Transverse colon (tissue), 4 donors: ENCODE data around the gene LRRC4C. TPM values are rescaled to one million over a fixed set of nuclear protein-coding genes. Genes with fewer than 3 reads are reported as not detected.

ENCODE experiments used
- DNase-seq: peaks from one replicate; pipeline ENCODE4 v3.0.0-alpha.2; 2019
- H3K27ac ChIP-seq, 4 donors: fragments of 200-600 bp; sonication (generic); 2 replicates each; pipeline ENCODE4 v1.5.1; 2016 to 2018; ENCODE audit warnings: inconsistent platforms in 4 of 4
- H3K27me3 ChIP-seq: fragments of 200-600 bp; sonication (generic); 2 replicates; pipeline ENCODE4 v1.5.1; 2017; ENCODE audit warnings: inconsistent platforms
- H3K36me3 ChIP-seq, 4 donors: fragments of 200-600 bp; sonication (generic); 2 replicates each; pipeline ENCODE4 v1.5.1; 2017 to 2019; ENCODE audit warnings: inconsistent platforms in 4 of 4
- H3K4me1 ChIP-seq, 4 donors: fragments of 200-600 bp; sonication (generic); 2 replicates each; pipeline ENCODE4 v1.5.1; 2017 to 2020; ENCODE audit warnings: inconsistent platforms in 4 of 4
- H3K4me3 ChIP-seq, 4 donors: fragments of 200-600 bp; sonication (generic); 1 replicate in 1 of 4; 2 replicates in 3 of 4; pipeline versions ENCODE4 v1.5.1 to v1.6.1; 2017 to 2019; ENCODE audit warnings: inconsistent platforms in 4 of 4
- H3K9me3 ChIP-seq, 2 donors: fragments of 200-600 bp; sonication (generic); 2 replicates each; pipeline ENCODE4 v1.5.1; 2017 to 2019; ENCODE audit warnings: inconsistent platforms in 2 of 2
- EP300 ChIP-seq: sonication (generic); formaldehyde crosslinking; IDR thresholded peaks from one replicate; pipeline ENCODE4 v1.6.1; 2017; ENCODE audit warnings: antibody characterized with exemption, low read depth
- POLR2A ChIP-seq: fragments of 450-650 bp; IDR thresholded peaks from one replicate; pipeline ENCODE4 v1.6.1; 2016; ENCODE audit warnings: antibody characterized with exemption, mild to moderate bottlenecking, moderate library complexity
- POLR2AphosphoS5 ChIP-seq, 3 donors: sonication (generic); formaldehyde crosslinking; IDR thresholded peaks; one replicate each; pipeline ENCODE4 v1.6.1; 2016; ENCODE audit warnings: antibody characterized with exemption in 3 of 3
- WGBS, 2 donors: methylation state at CpG; one replicate each; pipeline ENCODE4 v1.1.5; 2018; ENCODE audit warnings: low coverage in 1 of 2; 5-methylcytosine and 5-hydroxymethylcytosine counted together
- in situ Hi-C, 4 donors: fragments of 200-750 bp; cut with MboI; loops; one replicate each; pipeline versions ENCODE4 v1.15.0 to v1.15.1; 2017; ENCODE audit warnings: low sequenced_read_pairs in 3 of 4, low pct_ligation_motif_present in 1 of 4, low pct_unique_long_range_greater_than_20kb in 1 of 4
- intact Hi-C: fragments of 100-400 bp; cut with DNase I; formaldehyde crosslinking; loops from one replicate; pipeline ENCODE4 v1.15.1; 2023; ENCODE audit warnings: low total_unique reads
- total RNA-seq, 4 donors: library from RNA; depleted of rRNA; stranded (reverse); fragments of >200 nt; gene quantifications; one replicate each; pipeline ENCODE4 v1.1.0, GENCODE V29; 2016
- TF ChIP-seq, protein P1 (sequence below), 5 experiments: fragments of 200-600 bp in 3 of 5; fragments of 450-650 bp in 2 of 5; sonication (generic) in 3 of 5; IDR thresholded peaks; 1 replicate in 2 of 5; 2 replicates in 3 of 5; pipeline ENCODE4 v1.5.1; 2016 to 2017; ENCODE audit warnings: antibody characterized with exemption in 5 of 5, inconsistent platforms in 3 of 5, mild to moderate bottlenecking in 2 of 5, moderate library complexity in 1 of 5

The LRRC4C gene
- total RNA-seq, 4 donors from 2014 or later: 0.55 to 1.9 (median 0.64) TPM; not detected in 1

DNA sequence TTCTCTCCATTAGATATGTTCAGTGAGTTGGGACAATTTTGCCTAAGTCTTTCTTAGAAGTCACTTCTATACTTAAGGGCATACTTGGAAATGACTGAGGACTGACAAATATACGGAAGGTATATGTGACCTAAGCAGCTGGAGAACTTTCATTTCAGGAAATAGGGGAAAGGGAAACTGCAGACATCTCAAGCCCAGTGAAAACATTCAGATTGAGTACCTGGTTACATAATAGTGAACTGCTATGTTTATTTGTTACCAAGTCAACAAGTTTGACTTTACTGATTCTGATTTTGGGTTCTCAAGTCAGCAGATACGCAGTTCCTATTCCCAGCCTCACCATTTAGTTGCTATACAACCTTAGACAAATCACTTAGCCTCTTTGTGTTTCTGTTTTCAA is 1173.9 kb downstream of the LRRC4C start:
- no peak for DNase-seq
- Histone ChIP-seq H3K4me1 (no peaks in the 10 kb centered on the region), H3K27ac (no peak overlapping the region), H3K27me3 (no peaks in the 10 kb centered on the region), H3K36me3 (no peaks in the 10 kb centered on the region), H3K4me3 (no peak overlapping the region), H3K9me3 (no peaks in the 10 kb centered on the region)
- no peak for TF ChIP-seq POLR2AphosphoS5 (IDR thresholded peaks at IDR 0.05)
- TF ChIP-seq, protein P1, sequence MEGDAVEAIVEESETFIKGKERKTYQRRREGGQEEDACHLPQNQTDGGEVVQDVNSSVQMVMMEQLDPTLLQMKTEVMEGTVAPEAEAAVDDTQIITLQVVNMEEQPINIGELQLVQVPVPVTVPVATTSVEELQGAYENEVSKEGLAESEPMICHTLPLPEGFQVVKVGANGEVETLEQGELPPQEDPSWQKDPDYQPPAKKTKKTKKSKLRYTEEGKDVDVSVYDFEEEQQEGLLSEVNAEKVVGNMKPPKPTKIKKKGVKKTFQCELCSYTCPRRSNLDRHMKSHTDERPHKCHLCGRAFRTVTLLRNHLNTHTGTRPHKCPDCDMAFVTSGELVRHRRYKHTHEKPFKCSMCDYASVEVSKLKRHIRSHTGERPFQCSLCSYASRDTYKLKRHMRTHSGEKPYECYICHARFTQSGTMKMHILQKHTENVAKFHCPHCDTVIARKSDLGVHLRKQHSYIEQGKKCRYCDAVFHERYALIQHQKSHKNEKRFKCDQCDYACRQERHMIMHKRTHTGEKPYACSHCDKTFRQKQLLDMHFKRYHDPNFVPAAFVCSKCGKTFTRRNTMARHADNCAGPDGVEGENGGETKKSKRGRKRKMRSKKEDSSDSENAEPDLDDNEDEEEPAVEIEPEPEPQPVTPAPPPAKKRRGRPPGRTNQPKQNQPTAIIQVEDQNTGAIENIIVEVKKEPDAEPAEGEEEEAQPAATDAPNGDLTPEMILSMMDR (IDR thresholded peaks at IDR 0.05): no peak
- TF ChIP-seq EP300: no peak
- no peak for TF ChIP-seq POLR2A
- 71 to 75% methylated on average over 2 of the region's 2 CpGs for WGBS, 2 donors
- intact Hi-C loops: no loop called here
- in situ Hi-C loops: no loop called here

DNA sequence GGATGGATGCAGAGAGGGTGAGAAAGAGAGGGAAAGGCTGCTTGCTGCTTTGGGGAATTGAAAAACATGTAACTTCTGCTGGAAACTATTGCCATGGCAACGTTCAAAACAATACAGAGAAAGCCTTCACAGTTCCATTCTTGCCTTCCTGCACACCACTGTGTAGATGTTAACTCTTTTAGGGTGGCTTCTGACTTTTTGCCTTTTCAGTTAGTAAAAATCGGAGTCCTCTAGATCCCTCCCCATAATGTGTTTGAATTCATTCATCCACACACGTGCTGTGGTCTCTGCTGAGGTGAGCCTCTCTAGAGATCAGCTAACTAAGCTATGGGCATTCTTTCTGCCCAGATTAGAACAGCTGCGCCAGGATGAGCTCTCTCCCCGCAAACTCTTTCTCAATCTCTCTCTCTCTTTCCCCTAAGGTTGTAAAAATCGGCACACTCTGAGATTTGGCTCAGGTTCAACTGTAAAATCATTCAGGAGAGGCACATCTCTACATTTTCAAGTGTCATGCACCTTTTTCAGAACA is 1178.3 kb downstream of the LRRC4C start:
- TF ChIP-seq POLR2A (no peak), POLR2AphosphoS5 (IDR thresholded peaks at IDR 0.05) (no peak)
- Histone ChIP-seq H3K36me3 (no peaks in the 10 kb centered on the region), H3K27ac (no peak overlapping the region), H3K9me3 (no peaks in the 10 kb centered on the region), H3K4me1 (no peaks in the 10 kb centered on the region), H3K27me3 (no peaks in the 10 kb centered on the region), H3K4me3 (no peak overlapping the region)
- no peak for DNase-seq
- intact Hi-C loops: no loop called here
- in situ Hi-C loops: no loop called here
- 17 to 29% methylated on average over 6 of the region's 6 CpGs for WGBS, 2 donors

DNA sequence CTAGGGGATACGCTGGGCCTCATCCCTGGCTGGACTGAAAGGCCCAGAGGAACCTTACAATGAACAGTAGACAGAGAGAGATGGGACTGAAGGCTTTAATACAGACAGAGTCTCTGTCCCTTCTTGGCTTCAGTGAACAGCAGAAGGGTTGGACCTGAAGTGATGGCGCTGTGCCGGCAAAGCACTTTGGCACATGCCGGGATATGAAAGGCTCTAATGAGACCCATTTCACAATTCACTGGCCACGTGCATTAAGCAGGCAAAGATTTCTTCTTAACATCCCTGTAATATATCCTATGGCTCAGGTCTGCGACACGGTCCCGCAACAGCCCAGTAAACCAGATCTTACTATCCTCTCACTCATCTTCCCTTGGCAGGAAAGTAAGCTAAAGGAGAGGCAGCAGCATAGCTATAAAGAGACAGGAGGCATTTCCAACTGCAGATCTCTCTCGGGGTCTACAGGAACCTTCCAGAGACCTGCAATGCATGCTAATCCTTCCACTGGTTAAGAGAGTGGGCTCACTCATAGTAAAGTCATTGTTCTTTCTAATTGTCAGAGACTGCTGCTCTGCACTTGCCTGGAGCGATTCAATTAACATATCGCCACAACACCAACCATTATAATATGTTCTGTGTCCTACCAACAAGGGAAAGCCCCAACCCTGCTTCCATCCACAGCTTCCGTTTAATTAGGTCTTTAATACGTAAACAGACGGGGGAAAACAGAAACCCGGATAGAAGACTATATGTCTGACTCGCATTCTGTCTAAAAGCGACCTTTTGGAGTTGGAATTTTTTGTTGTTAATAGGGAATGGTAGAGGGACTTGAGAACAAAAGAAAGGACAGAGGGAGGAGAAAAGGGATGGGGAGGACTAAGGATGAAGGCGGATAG is 1179.0 kb downstream of the LRRC4C start:
- Histone ChIP-seq H3K4me3 (no peak overlapping the region), H3K9me3 (no peaks in the 10 kb centered on the region), H3K36me3 (no peaks in the 10 kb centered on the region), H3K4me1 (no peaks in the 10 kb centered on the region), H3K27me3 (no peaks in the 10 kb centered on the region), H3K27ac (no peak overlapping the region)
- 71 to 75% methylated on average over 15 to 18 of the region's 18 CpGs for WGBS, 2 donors
- intact Hi-C loops: no loop called here
- TF ChIP-seq EP300: no peak
- TF ChIP-seq POLR2AphosphoS5 (IDR thresholded peaks at IDR 0.05): no peak
- TF ChIP-seq, protein P1 (IDR thresholded peaks at IDR 0.05): no peak
- TF ChIP-seq POLR2A: no peak
- no peak for DNase-seq
- in situ Hi-C loops: no loop called here

DNA sequence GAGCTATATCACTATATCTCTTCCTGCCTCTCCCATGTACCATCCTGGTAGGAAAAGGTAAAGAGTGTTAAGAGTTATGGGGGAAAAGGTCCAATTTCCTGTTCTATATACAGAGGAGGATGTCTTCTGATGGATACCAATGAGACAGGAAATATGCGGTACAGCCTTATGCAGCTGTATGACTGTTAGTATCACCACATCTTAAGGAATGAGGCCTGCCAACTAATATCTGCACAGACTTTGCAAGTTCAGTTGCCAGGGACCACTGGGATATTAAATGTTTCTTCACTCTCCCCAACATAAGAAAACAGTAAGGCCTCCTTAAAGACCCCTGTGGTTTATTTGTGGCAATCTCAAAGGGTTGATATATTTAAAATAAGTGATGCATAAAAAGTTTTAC is 1182.5 kb downstream of the LRRC4C start:
- Histone ChIP-seq H3K9me3 (no peaks in the 10 kb centered on the region), H3K36me3 (no peaks in the 10 kb centered on the region), H3K27me3 (no peaks in the 10 kb centered on the region), H3K4me3 (no peak overlapping the region), H3K4me1 (no peaks in the 10 kb centered on the region), H3K27ac (no peak overlapping the region)
- TF ChIP-seq POLR2AphosphoS5 (IDR thresholded peaks at IDR 0.05) (no peak), POLR2A (no peak), EP300 (no peak)
- TF ChIP-seq, protein P1 (IDR thresholded peaks at IDR 0.05): no peak
- no peak for DNase-seq
- intact Hi-C loops: no loop called here
- in situ Hi-C loops: no loop called here
- 100% methylated on average over 1 of the region's 1 CpG for WGBS, 2 donors
